GM19468 (cell line): ENCODE results near the gene ADCY4.
"Not testable (repeated sequence)": the region's sequence is repeated elsewhere in the genome, so short reads cannot be mapped to it uniquely, and the experiment has no call there.

ENCODE experiments used
- ATAC-seq: cut with Tn5 transposase; IDR thresholded peaks from one replicate; pipeline ENCODE4 v1.9.1; 2021; ENCODE audit warnings: mild to moderate bottlenecking, moderate library complexity, moderate number of reproducible peaks; ENCODE audit not compliant: unreplicated experiment; ENCODE audit errors: extremely low read depth

The ADCY4 gene

GRCh38 chr14:24367514-24368211, 32.8 kb upstream of the ADCY4 start, which contains the start of gene NFATC4:
NFATC4 (plus strand) TSS chr14:24368184; CDS start chr14:24368341, 157 bp downstream.
- no peak for ATAC-seq

GRCh38 chr14:24366721-24367513, 32.0 kb upstream of the ADCY4 start:
- ATAC-seq, result peak; percentile 28

GRCh38 chr14:24366413-24366720, 31.5 kb upstream of the ADCY4 start:
- no peak for ATAC-seq

DNA sequence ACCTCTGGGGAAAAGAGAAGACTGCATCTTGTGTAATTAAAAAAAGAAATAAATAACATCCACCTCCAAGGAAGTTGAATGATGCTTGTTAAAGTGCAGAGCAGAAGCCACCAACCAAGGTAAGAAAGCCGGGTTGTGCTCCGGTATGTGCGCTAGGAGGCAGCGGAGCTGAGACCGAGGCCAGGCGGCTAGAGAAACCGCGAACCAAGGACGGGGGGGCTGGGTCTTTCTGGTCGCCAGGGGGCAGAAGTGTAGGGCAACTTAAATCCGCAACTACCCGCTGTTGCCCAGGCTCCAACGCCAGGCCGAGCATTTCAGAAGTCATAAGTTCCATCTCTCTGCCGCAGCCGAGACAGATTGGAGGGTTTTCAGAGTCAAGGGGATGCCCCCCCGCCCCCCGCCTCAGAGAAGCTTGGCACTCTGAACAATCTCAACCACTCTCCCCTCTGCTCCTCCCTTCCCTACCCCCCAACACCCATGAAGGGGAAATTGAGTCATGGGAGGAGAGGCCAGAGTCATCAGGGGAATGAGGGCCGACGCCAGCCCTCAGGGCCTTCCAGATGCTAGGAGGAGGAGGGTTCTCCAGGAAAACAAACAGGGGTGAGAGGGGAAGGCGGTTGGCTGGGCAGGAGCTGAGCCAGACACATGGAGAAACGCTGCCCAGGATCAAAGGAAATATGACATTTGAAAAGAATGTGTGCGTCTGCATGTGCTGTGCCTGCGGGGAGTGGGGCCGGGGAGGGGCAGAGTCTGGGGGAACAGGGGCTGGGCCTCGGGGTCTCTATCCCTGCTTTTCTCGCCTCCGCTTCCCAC, 30.9 kb upstream of the ADCY4 start:
- peak; percentile 49 for ATAC-seq

GRCh38 chr14:24364841-24365240, 30.0 kb upstream of the ADCY4 start:
- no peak for ATAC-seq

DNA sequence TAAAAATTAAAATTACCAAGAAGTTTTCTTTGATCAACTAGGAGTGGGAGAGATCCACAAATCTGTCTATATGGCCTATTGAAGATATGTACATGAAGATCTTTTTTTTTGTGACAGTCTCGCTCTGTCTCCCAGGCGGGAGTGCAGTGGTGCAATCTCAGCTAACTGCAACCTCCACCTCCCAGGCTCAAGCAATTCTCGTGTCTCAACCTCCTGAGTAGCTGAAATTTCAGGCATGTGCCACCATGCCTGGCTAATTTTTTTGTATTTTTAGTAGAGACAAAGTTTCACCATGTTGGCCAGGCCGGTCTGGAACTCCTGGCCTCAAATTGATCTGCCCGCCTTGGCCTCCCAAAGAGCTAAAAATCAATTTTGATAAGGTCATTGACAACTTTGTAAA, 28.5 kb upstream of the ADCY4 start:
- no peak for ATAC-seq

DNA sequence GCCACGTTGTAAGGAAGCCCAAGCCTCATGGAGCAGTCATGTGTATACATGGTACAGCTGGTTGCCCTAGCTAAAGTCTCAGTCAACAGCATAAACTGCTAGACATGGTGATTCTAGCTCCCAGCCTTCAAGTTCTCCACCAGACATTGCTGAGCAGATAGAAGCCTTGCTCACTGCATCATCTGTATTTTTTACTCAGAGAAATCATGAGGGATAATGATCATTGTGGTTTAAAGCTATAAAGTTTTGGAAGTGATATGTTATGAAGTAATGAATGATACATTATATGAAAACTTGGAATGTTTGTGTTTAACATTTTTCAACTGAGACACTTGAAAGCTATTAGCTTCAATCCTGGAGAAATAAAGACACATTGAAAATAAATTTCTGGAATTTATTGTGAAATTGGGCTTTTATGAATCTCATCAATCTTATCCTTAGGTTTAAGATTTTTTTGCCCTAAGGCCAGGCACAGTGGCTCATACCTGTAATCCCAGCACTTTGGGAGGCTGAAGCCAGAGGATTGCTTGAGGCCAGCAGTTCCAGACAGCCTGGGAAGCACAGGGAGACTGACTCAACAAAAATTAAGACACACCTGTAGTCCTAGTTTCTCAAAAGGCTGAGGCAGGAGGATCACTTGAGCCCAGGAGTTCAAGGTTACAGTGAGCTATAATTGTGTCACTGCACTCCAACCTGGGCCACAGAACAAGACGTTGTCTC, 27.5 kb upstream of the ADCY4 start:
- no peak for ATAC-seq

DNA sequence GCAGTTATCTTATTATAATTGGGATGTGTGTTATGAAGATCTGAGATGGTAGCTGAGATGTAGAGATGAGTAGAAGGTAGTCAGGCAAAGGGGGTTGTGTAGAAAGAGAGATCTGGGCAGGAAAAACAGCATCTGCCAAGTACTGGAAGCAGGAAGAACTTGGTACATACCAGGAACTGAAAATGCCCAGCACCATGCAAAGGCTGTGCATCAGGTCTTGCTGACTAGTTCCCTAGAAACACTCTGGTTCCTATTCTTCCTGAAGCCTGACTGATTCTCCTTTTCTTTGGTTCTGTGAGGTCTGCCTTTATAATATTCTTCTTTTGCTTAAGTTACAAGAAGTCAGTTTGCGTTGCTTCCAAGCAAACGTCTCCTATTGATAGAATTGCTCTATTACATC, 26.5 kb upstream of the ADCY4 start:
- ATAC-seq, result no peak

DNA sequence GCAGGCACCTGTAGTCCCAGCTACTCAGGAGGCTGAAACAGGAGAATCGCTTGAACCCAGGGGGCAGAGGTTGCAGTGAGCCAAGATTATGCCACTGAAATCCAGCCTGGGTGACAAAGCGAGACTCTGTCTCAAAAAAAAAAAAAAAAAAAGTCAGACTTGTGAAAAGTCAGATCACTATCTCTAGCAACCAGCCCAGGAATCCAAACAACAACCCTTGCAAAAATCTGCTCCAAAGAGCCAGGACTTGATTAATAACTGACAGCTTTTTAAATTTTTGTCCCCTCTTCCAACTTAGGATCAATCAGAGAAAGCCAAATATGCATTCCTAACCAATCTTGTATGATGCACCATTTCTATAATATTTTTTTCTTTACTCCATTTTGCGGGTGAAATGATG, 25.4 kb upstream of the ADCY4 start:
- no peak for ATAC-seq

DNA sequence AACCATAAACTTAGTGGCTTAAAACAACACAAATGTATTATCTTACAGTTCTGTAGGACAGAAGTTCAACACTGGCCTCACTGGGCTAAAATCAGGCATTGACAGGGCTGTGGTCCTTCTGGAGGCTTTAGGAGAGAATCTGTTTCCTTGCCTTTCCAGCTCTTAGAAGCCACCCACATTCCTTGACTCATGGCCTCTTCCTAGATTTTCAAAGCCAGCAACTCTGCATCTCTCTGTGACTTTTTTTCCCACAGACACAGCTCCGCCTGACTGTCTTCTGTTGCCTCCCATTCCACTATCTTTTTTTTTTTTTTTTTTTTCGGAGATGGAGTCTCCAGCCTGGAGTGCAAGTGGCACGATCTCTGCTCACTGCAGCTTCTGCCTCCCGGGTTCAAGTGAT, 21.3 kb upstream of the ADCY4 start:
- no peak for ATAC-seq

- no peak for ATAC-seq
Observed at GRCh38 chr14:24355009-24355408, 20.1 kb upstream of the ADCY4 start.

DNA sequence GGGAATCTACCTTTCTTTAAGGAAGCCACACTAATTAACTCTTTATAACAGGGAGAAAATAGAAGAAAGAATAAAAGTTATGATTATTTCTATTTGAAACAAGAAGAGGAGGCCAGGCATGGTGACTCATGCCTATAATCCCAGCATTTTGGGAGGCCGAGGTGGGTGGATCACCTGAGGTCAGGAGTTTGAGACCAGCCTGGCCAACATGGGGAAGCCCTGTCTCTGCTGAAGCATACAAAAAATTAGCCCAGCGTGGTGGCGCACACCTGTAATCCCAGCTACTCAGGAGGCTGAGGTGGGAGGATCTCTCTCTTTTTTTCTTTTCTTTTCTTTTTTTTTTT, 19.6 kb upstream of the ADCY4 start:
- not testable (repeated sequence) for ATAC-seq

DNA sequence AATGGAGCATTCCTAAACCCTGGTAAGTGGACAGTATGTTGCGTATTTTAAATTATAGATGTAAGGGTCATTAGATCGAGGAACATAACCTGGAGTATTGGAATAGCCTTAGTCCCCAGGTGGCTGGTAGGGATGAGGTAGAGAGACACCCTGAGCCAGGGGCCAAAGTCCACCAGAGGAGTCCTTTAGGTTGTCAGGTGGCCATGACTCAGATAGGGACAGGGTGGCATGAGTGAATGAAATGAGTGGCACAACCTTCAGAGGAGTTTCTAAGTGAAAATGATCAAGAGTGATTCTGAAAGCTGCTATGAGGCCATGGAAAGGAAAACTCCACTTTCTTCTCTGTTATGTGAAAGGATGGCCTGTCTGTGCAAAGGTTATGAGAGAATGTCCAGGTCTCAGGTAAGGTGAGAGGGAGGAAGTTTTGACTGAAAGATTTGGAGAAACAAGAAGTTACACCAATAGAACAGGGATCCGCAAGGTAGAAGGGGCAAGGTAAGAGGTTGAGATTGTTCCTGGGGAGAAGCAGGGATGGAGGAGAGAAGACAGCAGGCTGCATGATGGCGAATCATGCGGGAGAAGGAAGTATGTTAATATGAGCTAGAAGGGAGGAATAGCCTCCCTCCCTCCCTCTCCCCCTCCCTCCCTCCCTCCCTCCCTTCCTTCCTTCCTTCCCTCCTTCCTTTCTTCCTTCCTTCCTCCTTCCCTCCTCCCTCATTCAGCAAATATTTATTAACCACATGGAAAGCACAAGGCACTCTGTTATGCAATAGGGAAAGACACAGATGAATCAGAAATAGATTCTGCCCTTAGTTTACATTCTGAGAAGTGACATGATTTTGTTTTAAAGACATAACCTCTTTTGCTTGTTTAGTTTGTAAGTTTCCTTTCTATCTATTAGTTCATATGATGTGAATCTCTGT, 18.9 kb upstream of the ADCY4 start:
- no peak for ATAC-seq

- no peak for ATAC-seq
Observed at GRCh38 chr14:24351517-24351916, 16.6 kb upstream of the ADCY4 start.

- ATAC-seq, result no peak
Observed at GRCh38 chr14:24349742-24350141, 14.9 kb upstream of the ADCY4 start.

DNA sequence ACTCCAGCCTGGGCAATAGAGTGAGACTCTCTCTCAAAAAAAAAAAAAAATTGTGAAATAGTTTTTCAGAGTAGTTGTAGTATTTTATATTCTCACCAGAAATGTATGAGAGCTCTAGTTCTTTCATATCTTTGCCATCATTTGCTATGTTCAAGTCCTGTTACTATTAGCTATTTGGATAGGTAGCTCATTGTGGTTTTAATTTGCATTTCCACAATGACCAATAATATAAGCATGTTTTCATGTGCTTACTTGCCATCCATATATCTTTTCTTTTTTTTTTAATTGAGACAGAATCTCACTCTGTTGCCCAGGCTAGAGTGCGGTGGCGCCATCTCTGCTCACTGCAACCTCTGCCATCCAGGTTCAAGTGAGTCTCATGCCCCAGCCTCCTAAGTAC, 13.3 kb upstream of the ADCY4 start:
- ATAC-seq, result no peak

DNA sequence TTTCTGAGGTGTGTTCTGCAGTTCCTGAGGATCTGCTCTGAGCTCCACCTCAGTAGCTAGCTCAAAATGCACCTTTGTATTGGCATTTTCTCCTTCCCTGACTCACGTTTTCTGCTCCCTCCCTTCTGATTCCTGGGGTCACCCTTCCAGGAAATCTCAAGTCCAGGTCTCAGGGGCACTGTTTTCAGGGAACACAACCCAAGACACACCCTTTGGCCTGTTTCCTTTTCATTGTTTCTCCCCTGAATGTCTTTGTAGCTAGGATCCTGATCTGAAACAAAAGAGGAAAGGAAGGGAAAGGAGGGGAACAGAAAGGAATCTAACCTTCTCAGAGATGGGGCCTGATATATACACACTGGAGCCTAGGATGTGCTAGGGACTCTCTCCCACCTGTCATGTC, 12.3 kb upstream of the ADCY4 start:
- no peak for ATAC-seq

DNA sequence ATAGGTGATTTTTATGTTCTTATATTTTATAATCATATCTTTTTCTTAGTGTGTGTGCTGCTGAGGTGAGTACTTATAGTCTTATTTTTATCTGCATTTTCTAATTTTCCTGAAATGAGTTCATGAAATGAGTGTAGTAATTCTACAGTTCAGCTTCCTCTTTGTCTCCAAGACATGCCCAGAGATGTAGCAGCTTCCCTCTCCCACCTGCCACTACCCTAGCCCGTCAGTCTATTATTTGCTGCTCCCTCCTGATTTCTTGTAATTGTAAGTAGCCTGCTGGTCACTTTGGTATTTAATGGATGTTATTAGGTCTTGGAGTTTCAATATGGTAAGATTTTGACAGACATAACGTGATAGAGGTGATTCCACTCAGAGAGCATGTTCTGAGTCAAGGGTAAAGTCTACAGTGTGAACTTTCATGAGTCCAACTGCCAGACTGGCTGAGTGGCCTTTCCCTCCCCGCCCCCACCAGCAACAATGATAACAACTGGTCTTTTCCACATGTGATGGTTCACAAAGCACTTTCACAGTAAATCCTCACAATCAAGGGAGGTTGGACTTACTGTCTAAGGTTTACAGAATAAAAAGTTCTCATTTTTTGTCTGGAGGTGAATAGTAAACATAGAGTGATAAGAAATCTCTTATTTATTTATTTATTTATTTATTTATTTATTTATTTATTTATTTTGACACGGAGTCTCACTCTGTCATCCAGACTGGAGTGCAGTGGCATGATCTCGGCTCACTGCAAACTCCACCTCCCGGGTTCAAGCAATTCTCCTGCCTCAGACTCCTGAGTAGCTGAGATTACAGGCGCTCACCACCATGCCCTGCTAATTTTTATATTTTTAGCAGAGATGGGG, 9.2 kb upstream of the ADCY4 start:
- ATAC-seq, result no peak

GRCh38 chr14:24342889-24343288, 8.0 kb upstream of the ADCY4 start:
- ATAC-seq, result no peak
